ENCODE data around the gene PPP5C.

Gene PPP5C

GRCh38 chr19:46347985-46348384 is 1.1 kb downstream of the PPP5C start:
- H3K4me3 ChIP-seq (ENCODE audit: low read length) = peak overlapping the region; percentile 94
- DNase-seq (ENCODE audit: low read depth) = no peak
- no peak for TF ChIP-seq CTCF (conservative IDR thresholded peaks at IDR 0.05; ENCODE audit: low read length)

DNA sequence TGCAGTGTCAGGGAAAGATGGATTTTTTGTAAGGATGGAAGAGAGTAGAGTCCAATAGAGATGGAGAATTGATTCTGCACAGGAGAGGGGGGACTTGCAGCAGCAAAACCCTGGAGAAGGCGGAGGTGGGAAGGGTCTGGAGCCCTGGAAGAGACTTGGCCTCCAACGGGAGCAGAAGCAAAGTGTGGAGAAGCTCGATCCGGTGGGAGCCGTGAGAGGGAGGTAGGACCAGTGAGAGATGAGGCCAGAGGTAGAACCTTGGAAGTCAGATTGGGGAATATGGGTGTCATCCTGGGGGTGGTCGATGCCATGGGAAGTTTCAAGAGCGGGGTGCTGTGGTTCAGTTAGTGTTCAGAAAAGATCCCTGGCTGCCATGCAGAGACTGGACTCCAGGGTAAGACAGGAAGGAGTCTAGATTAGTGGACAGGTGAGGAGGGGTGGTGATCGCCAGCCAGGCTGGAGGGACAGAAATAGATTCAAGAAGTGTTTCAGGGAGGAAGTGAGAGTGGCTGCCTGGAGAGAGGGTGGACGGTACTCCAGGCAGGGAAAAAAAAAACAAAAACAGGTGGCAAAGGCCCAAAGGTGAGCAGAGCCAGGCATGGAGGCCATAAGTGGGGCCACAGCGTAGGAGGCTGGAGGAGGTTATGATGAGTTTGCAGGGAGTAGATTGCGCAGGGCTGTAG is 2.6 kb downstream of the PPP5C start:
- no peak for DNase-seq (ENCODE audit: low read depth)
- no peak for TF ChIP-seq CTCF (conservative IDR thresholded peaks at IDR 0.05; ENCODE audit: low read length)
- H3K4me3 ChIP-seq (ENCODE audit: low read length) = no peak overlapping the region

- no peak for DNase-seq (ENCODE audit: low read depth)
- H3K4me3 ChIP-seq (ENCODE audit: low read length) = no peak overlapping the region
- no peak for TF ChIP-seq CTCF (conservative IDR thresholded peaks at IDR 0.05; ENCODE audit: low read length)
Observed at GRCh38 chr19:46350029-46350757, 3.3 kb downstream of the PPP5C start.

GRCh38 chr19:46350758-46351159 is 3.9 kb downstream of the PPP5C start:
- no peak overlapping the region for H3K4me3 ChIP-seq (ENCODE audit: low read length)
- no peak for DNase-seq (ENCODE audit: low read depth)
- no peak for TF ChIP-seq CTCF (conservative IDR thresholded peaks at IDR 0.05; ENCODE audit: low read length)

DNA sequence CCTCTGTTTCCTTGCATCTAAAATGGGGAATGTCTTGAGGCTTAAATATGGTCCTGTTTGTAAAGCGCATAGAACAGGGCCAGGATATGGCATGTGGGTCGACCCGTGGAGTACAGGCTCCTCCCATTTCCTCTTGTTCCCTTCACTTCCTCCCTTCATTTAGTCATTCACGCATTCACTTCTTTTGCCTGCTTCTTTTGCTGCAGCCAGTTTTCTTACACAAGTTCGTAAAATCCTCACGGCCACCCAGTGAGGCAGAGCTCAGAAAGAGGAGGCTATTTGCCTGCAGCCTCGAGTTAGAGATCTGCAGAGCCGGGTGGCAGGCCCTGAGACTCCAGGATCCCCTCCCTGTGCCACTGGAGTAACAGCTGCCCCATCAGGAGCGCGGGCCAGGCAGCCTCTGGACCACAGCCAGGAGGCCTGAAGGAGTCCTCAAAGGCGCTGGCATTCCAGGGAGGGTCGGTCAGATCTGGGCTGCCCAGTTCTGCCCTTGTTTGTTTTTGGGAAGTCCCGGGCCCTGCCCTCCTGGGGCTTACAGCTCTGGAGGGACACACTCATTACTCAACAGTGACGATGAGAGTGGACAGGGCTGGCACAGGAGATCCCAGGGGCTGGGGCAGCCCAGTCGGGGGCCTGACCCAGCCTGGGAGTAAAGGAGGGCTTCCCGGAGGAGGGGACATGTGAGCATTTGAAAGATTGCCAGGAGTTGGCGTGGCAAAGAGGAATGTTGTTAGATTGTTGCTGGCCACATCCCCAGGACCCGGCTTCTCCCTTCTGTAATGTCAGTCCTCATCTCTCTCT is 4.6 kb downstream of the PPP5C start:
- H3K4me3 ChIP-seq (ENCODE audit: low read length) = no peak overlapping the region
- peak; percentile 70 for DNase-seq (ENCODE audit: low read depth)
- no peak for TF ChIP-seq CTCF (conservative IDR thresholded peaks at IDR 0.05; ENCODE audit: low read length)

DNA sequence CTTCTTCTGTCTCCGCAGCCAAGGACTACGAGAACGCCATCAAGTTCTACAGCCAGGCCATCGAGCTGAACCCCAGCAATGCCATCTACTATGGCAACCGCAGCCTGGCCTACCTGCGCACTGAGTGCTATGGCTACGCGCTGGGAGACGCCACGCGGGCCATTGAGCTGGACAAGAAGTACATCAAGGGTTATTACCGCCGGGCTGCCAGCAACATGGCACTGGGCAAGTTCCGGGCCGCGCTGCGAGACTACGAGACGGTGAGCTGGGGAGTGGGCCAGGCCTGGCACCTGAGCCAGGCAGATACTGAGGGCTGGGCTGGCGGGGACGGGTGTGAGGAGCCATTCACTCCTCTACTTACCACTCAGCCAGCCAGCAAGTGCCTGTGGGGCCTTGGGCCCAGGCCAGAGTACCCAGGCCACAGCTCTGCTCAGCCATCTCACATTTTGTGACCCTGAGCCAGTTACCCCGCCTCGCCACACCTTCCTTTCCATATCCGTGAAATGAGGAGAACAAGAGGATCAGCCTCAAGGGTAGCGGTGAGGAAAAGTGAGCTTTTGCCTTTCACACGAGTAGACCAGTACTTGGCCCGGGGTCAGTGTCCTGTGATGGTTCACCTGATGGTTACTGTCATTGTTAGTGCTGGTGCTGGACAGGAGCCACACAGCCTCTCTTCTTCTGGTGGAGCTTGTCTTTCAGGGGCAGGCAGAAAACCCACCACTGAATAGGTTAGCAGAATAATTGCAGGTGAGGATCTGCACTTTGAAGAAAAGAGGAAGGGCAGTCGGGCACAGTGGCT is 7.0 kb downstream of the PPP5C start:
- H3K4me3 ChIP-seq (ENCODE audit: low read length) = no peak overlapping the region
- no peak for DNase-seq (ENCODE audit: low read depth)
- no peak for TF ChIP-seq CTCF (conservative IDR thresholded peaks at IDR 0.05; ENCODE audit: low read length)
